A673 (cell line): ENCODE data around the gene TAF11L9.
"Not testable (repeated sequence)": the region's sequence is repeated elsewhere in the genome, so short reads cannot be mapped to it uniquely, and the experiment has no call there.

Experiments used
- EZH2 ChIP-seq: fragments of 200-600 bp; sonication (generic); IDR thresholded peaks from 2 replicates; pipeline ENCODE4 v1.6.1; 2017; ENCODE audit warnings: borderline replicate concordance, low read depth, mild to moderate bottlenecking, mixed read lengths, antibody characterized with exemption, low read length; ENCODE audit not compliant: poor library complexity, severe bottlenecking
- TF ChIP-seq, protein P1 (sequence below): fragments of 300-800, 200-600 bp; sonication (generic); conservative IDR thresholded peaks from 2 replicates; pipeline ENCODE4 v1.5.1; 2017; ENCODE audit warnings: low read depth, mild to moderate bottlenecking, antibody characterized with exemption, low read length, moderate library complexity, mixed read lengths

DNA sequence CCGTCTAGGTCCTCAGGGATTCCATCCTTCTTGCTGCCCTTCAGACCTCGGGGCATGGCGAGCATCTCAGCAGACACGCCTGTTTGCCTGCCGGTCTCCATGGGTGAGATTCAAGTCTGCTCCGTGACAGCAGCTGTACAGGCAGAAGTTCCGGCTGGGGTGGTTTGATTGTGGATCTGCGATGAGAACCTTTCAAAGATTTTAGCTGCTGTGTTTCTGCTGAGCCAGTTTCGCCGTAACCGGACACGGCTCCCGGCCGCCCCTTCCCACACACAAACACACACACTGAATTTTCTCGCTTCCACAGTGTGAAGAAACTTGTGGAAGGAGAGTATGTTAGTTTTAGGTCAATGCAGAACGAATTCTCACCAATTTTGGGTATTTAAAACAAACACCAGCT lies 3.3 kb downstream of the TAF11L9 start, which contains the start of gene TAF11L8:
- TF ChIP-seq, protein P1, sequence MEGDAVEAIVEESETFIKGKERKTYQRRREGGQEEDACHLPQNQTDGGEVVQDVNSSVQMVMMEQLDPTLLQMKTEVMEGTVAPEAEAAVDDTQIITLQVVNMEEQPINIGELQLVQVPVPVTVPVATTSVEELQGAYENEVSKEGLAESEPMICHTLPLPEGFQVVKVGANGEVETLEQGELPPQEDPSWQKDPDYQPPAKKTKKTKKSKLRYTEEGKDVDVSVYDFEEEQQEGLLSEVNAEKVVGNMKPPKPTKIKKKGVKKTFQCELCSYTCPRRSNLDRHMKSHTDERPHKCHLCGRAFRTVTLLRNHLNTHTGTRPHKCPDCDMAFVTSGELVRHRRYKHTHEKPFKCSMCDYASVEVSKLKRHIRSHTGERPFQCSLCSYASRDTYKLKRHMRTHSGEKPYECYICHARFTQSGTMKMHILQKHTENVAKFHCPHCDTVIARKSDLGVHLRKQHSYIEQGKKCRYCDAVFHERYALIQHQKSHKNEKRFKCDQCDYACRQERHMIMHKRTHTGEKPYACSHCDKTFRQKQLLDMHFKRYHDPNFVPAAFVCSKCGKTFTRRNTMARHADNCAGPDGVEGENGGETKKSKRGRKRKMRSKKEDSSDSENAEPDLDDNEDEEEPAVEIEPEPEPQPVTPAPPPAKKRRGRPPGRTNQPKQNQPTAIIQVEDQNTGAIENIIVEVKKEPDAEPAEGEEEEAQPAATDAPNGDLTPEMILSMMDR: not testable (repeated sequence)
- TF ChIP-seq EZH2: not testable (repeated sequence)
